ENCODE measurements around the gene GRAP2.

GRAP2 gene

GRCh38 chr22:39999144-39999757, 98.4 kb downstream of the GRAP2 start:
- no peak overlapping the region for H3K4me3 ChIP-seq (ENCODE audit: low read depth, low read length)
- TF ChIP-seq, protein P1, sequence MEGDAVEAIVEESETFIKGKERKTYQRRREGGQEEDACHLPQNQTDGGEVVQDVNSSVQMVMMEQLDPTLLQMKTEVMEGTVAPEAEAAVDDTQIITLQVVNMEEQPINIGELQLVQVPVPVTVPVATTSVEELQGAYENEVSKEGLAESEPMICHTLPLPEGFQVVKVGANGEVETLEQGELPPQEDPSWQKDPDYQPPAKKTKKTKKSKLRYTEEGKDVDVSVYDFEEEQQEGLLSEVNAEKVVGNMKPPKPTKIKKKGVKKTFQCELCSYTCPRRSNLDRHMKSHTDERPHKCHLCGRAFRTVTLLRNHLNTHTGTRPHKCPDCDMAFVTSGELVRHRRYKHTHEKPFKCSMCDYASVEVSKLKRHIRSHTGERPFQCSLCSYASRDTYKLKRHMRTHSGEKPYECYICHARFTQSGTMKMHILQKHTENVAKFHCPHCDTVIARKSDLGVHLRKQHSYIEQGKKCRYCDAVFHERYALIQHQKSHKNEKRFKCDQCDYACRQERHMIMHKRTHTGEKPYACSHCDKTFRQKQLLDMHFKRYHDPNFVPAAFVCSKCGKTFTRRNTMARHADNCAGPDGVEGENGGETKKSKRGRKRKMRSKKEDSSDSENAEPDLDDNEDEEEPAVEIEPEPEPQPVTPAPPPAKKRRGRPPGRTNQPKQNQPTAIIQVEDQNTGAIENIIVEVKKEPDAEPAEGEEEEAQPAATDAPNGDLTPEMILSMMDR (IDR thresholded peaks at IDR 0.05; ENCODE audit: low read depth, low read length, missing control alignments) = no peak
- DNase-seq (ENCODE audit: low read depth) = no peak
- in situ Hi-C loops (cut with HindIII; ENCODE audit: low sequenced_read_pairs) = no loop called here

DNA sequence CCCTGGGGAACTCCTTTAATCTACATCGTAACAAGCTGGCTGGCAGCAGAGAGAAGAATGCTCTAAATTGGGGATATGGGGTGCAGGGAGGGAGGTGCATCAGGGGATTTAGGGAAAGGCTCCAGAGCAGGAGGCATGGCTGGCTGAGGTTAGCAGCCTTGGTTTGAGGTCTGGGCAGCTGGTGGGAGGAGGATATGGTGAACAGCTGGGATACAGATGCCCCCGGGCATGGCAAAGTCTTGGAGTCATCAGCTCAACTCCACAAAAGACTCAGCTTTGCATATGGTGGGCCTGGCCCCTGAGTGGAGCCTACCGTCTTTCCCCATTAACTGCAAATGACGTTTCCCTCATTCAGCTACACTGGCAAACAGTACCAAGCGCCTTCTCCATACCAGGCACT, 99.3 kb downstream of the GRAP2 start:
- in situ Hi-C loops (cut with HindIII; ENCODE audit: low sequenced_read_pairs) = loop anchor here (25.0 kb wide), 1 partner anchor 438 kb away; the partner anchor contains the start of gene CACNA1I
- TF ChIP-seq, protein P1 (IDR thresholded peaks at IDR 0.05; ENCODE audit: low read depth, low read length, missing control alignments) = no peak
- DNase-seq (ENCODE audit: low read depth) = no peak
- no peak overlapping the region for H3K4me3 ChIP-seq (ENCODE audit: low read depth, low read length)

- TF ChIP-seq, protein P1 (IDR thresholded peaks at IDR 0.05; ENCODE audit: low read depth, low read length, missing control alignments) = no peak
- DNase-seq (ENCODE audit: low read depth) = no peak
- no peak overlapping the region for H3K4me3 ChIP-seq (ENCODE audit: low read depth, low read length)
- in situ Hi-C loops (cut with HindIII; ENCODE audit: low sequenced_read_pairs) = loop anchor here (25.0 kb wide), 1 partner anchor 439 kb away; the partner anchor contains the start of gene CACNA1I
Measured at GRCh38 chr22:40001106-40001505, 100.2 kb downstream of the GRAP2 start.

- no peak for DNase-seq (ENCODE audit: low read depth)
- TF ChIP-seq, protein P1 (IDR thresholded peaks at IDR 0.05; ENCODE audit: low read depth, low read length, missing control alignments) = no peak
- H3K4me3 ChIP-seq (ENCODE audit: low read depth, low read length) = no peak overlapping the region
- in situ Hi-C loops (cut with HindIII; ENCODE audit: low sequenced_read_pairs) = loop anchor here (25.0 kb wide), 1 partner anchor 440 kb away; the partner anchor contains the start of gene CACNA1I
Measured at GRCh38 chr22:40001800-40002577, 101.1 kb downstream of the GRAP2 start.

DNA sequence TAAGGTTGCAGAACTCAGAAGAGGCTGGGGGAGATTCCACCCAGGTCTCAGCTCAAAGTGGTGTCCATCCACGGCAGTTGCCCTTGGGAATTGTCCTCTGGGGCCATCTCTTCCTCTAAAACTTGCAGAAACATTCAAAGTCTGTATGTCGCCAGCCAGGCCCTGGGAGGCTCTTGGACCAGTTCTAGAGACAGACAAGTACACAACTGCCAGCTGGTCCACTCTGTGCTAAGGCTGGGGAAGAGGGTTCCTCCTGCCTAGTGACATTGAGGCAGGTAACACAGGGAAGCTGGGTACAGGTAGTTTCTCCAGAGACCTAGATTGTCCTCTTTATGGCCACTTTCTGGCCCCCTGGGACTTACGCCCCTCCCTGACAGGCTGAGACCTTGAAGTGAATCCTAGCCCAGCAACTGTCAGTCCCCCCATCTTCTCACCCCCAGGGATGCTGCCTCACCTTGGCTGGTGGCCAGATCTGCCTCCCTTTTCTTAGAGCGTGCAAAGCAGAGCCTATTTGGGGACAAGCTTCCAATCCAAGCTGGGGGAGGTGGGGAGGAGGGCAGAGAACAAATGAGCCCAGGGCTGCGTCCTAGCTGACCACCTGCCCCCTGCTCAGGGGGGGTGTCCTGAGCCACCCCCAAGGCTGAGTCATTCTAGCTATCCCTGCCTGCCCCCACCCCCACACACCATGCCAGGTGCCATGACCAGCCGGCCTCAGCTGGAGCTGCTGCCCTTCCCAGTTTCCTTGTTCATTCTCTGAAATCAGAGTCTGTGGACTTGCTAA, 102.2 kb downstream of the GRAP2 start:
- TF ChIP-seq, protein P1 (IDR thresholded peaks at IDR 0.05; ENCODE audit: low read depth, low read length, missing control alignments) = no peak
- no peak for DNase-seq (ENCODE audit: low read depth)
- no peak overlapping the region for H3K4me3 ChIP-seq (ENCODE audit: low read depth, low read length)
- in situ Hi-C loops (cut with HindIII; ENCODE audit: low sequenced_read_pairs) = loop anchor here (25.0 kb wide), 1 partner anchor 441 kb away; the partner anchor contains the start of gene CACNA1I

DNA sequence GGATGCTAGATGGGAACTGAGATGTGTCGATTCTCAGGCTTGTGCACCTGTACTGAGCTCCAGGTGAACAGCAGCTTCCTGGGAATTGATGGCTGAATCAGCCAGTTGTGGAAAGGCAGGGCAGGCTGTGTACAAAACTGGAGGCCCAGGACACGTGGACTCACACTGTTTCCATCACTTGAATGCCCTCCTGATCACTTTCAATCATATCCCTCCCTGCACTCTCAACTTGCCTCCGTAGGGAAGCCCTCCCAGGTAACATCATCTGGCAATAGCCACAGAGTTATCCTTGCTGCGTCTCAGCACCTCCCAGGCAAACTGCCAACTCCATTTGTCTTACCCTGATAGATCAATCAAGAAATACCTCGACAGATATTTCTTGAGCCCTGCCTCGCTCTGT, 104.0 kb downstream of the GRAP2 start:
- in situ Hi-C loops (cut with HindIII; ENCODE audit: low sequenced_read_pairs) = loop anchor here (5.0 to 25.0 kb wide), 2 partner anchors 148 to 443 kb away; partner anchors contain the start of gene CACNA1I
- H3K4me3 ChIP-seq (ENCODE audit: low read depth, low read length) = no peak overlapping the region
- TF ChIP-seq, protein P1 (IDR thresholded peaks at IDR 0.05; ENCODE audit: low read depth, low read length, missing control alignments) = no peak
- DNase-seq (ENCODE audit: low read depth) = no peak
